ELR (cell line): ENCODE results near the gene CD81.

Experiments used
- DNase-seq: peaks from one replicate; pipeline ENCODE4 v3.0.0-alpha.2; 2015; ENCODE audit warnings: low read depth

CD81 gene

DNA sequence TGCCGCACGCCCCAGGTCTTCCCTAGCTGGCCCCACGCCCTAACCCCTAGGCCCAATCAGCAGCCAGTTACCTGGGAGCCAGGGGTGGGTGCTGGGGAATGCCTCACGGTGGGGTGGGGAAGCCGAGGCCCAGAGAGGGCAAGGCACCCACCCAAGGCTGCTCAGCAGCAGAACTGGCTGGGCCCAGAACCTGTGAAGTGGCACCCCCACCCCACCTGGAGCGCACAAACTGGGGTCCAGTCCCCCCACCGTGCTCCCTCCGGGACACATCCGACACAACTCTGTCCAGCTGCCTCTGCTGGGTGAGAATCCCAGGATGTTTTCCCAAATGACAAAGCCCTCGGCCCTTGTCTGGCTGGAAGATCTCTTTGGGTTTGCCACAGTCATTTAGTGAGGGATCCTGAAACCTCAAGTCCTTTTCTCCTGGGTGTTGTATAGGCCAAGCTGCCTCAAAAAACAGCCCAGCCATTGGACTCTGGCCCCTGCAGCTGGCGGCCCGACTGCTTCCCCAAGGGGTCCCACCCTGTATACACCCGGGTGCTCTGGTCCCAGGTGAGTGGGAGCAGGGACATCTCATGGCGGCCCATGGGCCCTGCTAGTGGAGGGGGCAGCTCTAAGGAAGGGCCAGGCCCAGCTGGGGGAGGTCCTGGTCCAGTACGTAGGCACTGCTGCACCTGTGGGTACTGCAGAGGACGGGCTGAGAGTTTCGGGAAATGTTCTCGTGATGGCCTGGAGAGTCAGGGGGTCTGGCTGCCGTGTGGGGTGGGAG is 44.3 kb downstream of the CD81 start:
- DNase-seq = no peak

DNA sequence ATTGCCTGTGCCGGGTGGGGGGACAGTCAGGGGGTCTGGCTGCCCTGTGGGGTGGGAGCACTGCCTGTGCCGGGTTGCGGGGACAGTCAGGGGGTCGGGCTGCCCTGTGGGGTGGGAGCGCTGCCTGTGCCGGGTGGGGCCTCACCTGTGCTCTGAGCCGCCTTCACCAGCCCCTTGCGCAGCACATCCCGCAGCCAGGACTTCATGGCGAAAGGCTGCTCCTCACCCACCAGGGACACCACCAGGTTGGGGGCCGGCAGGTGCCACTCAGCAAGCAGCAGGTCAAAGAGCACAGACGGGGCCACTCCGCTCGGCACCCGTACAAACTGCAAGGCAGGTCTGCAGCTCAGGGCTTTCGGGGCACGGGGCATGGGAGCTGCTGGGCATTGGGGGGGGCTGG is 44.9 kb downstream of the CD81 start:
- no peak for DNase-seq

DNA sequence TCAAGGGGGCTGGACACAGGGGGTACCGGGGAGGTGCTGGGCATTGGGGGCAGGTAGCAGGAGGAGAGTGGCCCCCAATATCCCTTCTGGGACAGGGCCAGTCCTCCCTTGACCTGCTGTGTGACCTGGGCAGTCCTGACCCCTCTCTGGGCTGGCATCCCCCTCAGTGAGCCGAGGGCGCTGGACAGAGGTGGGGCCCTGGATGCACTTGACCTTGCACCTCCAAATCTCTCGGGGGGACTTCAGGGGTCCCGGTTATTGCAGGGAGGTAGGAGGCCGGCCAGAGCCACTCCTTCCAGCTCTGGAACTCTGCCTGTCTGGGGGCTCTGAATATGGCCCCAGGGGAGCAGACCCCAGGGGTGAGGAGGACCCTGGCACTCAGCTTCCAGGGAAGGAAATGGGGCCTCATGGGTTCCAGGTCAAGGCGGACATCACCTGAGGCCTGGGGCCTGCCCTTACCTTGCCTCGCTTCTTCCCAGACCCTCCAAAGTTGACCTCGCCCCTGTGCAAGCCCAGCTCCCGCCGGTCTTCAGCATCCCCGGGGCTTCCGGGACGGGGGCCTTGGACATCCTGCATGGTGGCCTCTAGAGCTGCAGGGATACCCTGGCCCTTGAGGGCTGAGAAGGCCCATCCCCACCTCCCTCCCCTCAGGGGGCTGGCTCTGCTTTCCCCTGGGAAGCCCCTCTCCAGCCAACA is 45.5 kb downstream of the CD81 start:
- no peak for DNase-seq

DNA sequence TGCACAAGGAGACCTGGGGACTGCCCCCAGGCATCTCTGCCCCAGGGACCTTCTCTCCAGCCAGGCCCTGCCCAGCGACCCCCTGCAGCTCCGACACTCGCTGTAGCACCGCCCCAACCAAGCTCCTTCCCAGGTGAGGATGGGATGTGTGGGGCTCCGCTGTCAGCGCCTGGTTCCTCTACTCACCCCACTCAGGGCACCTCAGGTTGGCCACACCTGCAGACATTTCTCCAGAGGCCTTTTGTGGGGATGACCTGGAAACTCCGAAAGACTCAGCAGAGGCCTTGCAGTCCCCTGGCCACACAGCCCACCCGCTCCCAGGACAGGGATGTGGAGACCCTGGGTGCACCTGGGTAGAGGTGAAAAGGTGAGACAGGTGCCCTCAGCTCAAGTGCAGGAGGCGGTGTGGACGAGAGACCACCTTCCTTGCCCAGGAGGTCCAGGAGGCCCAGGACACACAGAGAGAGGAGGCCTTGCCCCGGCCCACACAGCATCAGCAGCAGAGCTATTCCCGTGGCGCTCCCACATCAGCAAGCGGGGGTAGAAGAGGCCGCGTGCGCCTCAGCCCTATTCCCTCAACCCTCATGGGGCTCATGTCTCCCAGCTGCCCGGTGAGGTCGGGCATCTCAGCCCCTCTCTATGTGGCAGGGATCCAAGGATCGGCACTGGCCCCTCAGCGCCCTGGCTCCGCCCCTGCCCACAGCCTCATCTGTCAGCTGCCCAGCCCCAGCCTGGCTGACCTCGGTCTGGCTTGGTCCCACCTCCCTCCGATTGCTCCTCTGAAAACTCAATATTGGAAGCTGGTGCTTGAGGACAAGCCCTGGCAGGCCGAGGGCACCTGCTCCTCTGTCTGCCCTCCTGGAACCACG is 46.3 kb downstream of the CD81 start:
- no peak for DNase-seq

DNA sequence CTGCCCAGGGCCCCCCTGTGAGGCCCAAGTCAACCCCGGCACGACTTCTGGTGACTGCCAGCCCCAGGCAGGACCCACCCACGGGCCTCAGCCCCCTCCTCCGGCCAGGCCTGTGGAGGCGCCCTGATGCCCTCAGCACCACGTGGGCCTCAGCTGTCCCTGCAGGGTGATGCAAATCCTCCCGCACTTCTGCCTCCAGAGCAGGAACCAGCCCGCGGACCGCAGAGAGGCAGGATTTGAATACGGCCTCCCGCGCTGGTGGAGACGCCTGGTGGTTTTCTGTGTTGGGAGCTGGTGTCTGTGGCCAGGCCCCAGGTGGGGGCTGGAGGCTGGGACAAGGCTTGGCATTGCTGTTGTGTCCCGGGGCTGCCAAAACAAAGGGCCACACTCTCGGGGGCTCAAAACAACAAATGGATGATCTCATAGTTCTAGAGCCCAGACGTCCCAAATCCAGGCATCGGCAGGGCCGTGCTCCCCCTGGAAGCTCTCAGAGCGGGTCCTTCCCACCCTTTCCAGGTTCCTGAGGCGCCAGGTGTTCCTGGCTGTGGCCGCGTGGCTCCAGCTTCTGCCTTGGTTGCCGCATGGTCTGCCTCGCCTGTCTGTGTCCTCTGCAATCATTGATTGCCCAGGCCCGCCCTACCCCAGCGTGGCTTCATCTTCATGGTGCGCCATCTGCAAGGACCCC is 47.8 kb downstream of the CD81 start:
- DNase-seq = no peak

DNA sequence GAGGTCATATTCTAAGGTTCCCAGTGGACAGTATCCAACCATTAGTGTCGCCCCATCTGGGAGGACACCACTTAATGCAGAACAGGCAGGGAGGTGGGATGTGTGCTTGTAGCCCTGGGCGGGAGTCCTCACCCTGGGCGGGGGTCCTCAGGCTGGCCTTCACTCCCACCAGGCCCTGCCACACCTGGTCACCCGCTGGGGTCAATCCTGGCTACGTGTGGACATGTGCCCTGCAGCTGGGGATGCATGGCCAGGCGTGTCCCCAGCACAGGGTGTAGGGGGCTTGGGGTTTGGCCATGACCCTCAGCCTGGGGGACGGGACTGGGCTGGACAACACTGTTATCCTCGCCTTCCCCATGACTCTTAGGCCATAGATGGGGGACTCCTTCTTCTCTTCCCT is 48.4 kb downstream of the CD81 start:
- DNase-seq = no peak

DNA sequence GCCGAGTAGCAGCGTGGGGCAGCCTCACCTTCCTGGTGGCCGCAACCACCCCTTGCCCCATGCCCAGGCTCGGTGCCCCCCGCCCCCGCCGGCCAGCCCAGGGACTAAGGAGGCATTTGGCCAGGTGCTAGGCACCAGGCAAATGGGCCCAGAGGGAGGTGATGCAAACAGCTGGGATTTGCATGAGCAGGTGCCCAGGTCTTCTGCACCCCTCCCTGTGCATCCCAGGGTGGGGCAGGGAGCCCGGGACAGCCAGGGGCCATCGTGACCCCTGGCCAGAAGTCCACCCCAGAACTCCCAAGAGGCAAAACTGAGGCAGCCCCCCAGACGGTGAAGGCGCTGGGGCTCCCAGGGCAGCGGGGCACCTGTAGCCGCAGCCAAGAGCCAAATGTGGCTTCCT is 49.1 kb downstream of the CD81 start:
- no peak for DNase-seq

DNA sequence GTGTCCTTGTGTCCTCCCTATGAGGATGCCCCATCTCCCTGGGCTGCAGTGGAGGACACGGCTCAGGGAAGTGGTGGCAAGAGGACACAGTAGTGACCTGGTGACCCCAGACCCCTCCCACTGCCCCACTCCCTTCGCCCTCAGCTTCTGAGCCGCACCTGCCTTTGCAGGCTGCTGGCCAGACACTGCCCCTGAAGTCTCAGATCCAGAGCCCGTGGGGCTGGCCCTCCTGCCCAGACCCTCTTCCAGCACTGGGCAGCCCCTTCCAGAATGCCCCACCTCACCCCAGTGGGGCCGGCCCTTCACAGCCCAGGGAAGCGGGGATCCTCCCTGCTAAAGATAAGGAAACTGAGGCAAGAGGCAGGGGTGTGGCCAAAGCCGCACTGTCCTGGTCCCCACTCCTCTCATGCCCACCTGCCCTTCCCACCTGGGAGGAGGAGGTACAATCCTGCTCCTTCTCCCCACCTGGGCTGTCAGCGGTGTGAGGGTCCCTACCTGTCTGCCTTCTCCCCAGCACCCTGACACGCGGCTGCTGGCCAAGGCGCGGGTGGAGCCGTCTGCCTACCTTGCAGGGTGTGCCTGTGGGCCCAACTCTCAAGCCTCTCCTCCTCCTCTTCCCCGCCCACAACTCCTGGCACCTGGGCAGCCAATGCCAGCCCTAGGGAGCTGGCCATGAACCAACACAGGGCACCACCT is 49.9 kb downstream of the CD81 start:
- no peak for DNase-seq

DNA sequence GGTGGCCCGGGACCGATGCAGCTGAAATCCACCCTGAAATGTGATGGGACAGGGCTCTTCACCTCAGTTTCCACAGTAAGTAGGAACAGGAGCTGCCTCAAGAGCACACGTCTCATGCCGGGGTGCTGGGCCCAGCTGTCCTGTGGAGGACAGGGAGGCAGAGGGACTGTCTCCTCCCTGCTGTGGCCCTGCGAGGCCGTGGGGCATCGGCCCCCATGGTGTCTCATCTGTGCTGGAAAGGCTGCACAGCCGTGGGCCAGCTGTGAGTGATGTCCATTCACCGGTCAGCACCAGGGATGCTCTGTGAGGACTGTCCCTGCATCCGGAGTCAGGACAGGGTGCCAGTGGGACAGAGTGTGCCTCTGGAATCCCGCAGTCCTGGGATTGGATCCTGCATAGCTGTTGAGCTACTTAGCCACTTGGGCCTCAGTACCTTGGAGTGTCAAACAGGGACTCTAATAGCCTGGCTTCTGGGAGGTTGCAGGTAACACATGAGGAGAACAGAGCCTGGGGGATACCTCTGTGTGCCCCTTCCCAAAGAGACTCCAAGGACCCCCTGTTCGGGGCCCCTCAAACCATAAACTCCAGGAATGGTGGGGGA is 50.7 kb downstream of the CD81 start:
- no peak for DNase-seq

DNA sequence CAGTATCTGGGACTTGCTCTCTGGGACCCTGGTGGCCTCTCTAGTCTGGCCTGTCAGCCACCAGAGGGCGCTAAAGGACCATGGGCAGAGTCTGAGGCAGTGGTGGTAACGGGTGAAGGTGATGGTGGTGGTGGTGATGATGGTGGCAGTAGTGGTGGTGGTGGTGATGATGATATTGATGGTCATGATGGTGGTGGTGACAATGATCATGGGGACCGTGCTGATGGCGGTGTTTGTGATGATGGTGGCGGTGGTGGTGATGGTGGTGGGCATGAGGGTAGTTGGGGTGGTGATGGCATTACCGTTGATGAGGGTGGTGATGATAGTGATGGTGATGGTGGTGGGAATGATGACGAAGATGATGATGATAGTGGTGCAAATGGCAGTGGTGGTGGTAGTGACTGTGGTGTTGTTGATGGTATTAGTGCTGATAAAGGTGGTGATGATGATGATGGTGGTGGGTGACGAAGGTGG is 51.2 kb downstream of the CD81 start:
- DNase-seq = peak; percentile 60

DNA sequence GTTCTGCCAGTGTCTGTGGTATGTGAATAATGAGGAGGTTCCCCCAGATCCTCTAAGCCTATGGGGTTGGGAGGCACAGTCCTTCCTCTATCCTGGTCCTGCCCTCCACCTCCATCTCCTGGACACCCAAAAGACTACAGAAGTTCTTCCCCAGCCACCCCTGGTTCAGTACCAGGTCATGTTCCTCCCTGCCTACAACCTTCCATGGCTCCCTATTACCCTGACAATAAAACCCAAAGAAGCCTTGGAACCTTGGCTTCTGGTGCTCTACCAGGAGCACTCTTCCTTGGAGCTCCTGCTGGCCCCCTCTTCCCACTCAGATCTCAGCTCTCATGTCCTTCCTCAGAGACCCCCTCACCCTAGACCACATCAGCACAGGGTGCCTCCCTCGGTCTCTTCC is 54.3 kb downstream of the CD81 start:
- no peak for DNase-seq

DNA sequence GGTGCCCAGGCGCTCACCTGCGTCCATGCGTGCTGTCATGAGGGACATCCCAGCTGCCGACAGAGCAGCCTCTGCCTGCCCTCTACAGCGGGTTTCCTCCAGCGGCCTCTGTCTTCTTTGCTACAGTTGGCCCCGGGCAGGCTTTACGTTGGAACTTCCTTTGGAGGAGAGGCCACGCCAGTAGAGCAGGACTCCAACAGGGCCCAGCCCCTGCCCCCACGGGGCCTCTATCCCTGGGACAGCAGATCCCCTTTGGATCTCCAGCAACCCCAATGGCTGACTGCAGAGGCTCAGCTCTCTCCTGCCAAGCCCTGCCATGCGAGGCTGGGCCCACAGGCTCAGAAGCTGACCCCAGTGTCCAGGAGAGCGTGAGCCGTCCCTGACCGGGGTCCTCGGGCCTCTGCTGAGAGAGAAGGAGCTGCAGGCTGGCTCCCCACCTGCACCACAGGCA is 55.1 kb downstream of the CD81 start:
- no peak for DNase-seq

DNA sequence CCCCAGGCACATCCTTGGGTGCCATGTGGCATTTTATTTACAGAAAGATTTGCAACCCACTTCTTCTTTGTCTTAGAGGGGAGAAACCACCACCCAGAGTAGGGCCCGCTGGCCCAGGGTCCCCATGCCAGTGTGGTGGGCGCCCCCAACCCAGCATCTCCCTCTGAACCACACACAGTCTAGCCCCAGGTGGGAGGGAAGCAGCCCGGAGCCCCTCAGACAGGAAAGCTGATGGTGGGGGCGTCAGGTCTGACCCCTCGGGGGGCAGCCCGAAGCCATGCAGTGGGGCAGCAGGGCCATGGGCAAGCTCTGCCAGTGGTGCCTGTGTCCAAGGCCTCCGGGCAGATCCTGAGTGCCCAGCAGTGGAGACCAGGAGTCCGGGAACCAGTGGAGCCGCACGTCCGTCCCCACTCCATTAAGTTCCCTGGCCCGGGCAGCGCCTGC is 55.5 kb downstream of the CD81 start:
- no peak for DNase-seq

DNA sequence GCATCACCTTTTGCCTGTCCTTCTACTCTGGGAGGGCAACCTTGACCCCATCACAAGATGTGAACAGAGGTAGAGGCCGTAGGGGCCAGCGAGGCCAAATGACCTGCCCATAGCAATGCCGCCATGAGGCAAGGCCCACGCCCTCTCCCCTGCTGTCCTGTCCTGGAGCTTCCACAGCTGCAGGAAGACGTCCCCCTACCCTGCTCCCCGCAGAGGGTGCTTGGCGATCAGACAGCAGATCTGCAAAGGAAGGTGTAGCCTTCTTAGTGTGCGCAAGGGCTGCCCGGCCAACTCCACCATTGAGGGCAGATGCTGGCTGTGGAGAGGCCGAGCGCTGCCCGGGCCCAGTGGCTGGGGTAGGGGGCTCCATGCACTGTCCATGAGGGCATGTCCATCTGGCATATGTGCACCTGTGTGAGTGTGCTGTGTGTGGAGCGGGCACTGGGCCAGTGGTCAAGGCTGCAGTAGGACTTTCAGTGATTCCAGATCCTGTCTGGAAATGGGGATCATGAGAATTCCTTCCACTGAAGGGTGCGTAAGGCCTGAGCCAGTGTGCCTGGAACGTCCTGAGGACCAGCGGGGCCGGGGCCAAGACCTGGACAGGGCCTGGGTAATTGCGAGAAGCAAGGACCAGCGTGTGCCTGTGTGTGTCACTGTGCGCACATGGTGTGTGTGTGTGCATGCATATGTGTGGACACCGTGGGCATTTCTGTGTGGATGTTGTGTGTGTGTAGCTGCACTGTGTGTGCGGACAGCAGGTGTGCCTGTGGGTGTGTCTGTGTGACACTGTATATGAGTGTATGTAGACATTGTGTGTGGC is 56.2 kb downstream of the CD81 start:
- DNase-seq = no peak

DNA sequence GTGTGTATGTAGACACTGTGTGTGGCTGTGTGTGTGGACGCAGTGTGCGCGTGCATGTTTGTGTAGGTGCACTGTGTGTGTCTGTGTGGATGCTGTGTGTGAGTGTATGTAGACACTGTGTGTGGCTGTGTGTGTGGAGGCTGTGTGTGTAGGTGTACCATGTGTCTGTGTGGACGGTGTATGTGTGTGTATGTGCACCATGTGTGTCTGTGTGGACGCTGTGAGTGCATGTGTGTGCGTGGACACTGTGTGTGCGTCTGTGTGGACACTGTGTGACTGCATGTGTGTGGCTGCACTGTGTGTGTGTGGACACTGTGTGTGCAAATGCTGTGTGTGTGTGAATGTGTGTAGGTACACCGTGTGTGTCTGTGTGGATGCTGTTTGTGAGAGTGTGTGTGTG is 56.9 kb downstream of the CD81 start:
- no peak for DNase-seq

DNA sequence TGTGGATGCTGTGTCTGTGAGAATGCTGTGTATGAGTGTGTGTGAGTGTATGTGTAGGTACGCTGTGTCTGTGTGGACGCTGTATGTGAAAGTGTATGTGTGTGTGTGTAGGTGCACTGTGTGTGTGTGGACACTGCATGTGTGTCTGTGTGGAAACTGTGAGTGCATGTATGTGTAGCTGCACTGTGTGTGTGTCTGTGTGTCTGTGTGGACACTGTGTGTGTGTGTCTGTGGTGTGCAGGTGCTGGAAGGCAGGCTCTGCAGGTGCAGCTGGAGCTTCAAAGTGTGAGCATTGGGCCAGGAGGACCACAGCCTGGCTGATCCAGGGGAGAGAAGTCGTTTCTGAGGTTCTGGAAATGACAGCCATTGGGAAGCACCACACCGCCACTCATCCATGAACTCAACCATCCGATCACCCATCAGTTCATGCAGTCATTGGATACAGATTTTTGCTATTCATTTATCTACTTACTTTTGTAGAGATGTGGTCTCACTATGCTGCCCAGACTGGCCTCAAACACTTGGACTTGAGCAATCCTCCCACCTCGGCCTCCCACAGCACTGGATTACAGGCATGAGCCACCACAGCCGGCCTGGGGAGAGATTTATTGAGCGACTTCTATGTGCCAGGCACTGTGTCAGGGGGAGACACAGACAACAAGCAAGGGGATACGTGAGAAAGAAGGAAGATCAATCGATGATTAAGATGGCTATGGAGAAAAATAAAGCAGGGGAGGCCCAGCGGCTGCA is 57.6 kb downstream of the CD81 start:
- DNase-seq = no peak

DNA sequence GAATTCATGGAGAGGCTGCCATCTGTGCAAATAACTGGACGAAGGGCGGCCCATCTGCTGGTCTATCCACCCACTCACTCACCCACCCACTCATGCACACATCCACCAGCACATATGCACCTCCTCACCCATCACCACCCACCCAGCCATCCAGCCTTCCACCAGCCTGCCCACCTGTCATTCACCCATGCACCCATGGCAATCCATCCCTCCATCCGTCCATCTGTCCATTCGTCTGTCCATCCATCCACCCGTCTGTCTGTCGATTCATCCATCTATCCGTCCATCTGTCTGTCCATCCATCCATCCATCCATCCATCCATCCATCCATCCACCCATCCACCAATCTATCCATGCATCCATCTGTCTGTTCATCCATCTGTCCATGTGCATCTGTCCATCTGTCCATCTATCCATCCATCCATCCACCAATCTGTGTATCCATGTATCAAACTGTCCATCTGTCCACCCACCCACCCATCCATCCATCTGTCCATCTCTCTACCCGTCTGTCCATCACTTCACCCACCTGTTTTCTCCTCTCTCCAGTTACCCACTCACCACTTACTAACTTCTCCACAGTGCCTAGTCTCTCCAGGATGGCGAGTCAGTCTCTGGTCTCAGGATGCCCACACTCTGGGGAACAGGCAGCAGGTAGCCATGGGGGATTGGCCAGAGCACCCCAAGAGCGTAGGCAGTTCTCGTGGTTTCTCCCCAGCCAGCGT is 58.3 kb downstream of the CD81 start:
- no peak for DNase-seq

DNA sequence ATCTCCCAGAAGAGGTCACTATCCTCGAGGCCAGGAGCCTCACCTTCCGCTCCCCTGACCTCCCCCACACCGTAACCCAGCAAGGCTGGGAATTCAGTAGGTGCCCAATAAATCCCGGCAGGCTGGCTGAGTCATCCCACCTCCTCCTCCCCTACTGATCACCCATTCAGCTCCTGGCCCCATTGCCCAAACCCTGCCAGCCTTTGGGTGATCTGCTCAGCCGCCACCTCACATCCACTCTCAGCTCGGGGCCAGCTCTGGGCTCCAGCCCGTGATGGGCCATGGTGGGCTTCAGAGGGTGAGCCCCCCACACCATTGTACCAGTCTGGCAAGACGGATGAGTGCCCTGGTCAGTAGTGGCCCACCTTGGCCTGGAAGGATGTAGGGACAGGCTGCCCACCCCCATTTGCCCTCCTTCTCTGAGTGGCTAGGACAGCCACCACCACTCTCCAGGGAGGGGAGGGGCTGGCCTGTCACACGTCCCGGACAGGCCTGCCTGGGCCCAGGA is 59.0 kb downstream of the CD81 start:
- no peak for DNase-seq
